Glutamatergic neuron (in vitro differentiated cells): ENCODE data around the gene VSIG10. TPM values are rescaled to one million over a fixed set of nuclear protein-coding genes. Genes with fewer than 3 reads are reported as not detected.

Source experiments
- DNase-seq: peaks from one replicate; pipeline ENCODE4 v3.0.0; 2022
- H3K27ac Mint-ChIP-seq: one replicate; pipeline ENCODE4 v1.8.0; 2020; ENCODE audit warnings: mild to moderate bottlenecking, mixed read lengths, inconsistent platforms; ENCODE audit not compliant: unreplicated experiment
- H3K27me3 Mint-ChIP-seq: one replicate; pipeline ENCODE4 v1.8.0; 2020; ENCODE audit warnings: mild to moderate bottlenecking, moderate library complexity, mixed read lengths, inconsistent platforms; ENCODE audit not compliant: unreplicated experiment
- H3K36me3 Mint-ChIP-seq: one replicate; pipeline ENCODE4 v1.8.0; 2020; ENCODE audit warnings: mild to moderate bottlenecking, mixed read lengths, inconsistent platforms; ENCODE audit not compliant: unreplicated experiment
- H3K4me1 Mint-ChIP-seq: one replicate; pipeline ENCODE4 v1.8.0; 2020; ENCODE audit warnings: mild to moderate bottlenecking, low read depth, mixed read lengths, inconsistent platforms; ENCODE audit not compliant: unreplicated experiment
- H3K4me3 Mint-ChIP-seq: one replicate; pipeline ENCODE4 v1.8.0; 2020; ENCODE audit warnings: mild to moderate bottlenecking, mixed read lengths, inconsistent platforms; ENCODE audit not compliant: unreplicated experiment
- H3K9me3 Mint-ChIP-seq: one replicate; pipeline ENCODE4 v1.8.0; 2020; ENCODE audit warnings: mild to moderate bottlenecking, moderate library complexity, mixed read lengths, inconsistent platforms; ENCODE audit not compliant: unreplicated experiment
- CTCF ChIP-seq: fragments of 200-600 bp; sonication (generic); IDR thresholded peaks from one replicate; pipeline ENCODE4 v1.5.0; 2021; ENCODE audit not compliant: partially characterized antibody, unreplicated experiment
- total RNA-seq: library from RNA; stranded (reverse); fragmentation: NEBNext Ultra II Directional; extraction: Animal tissue kit (Norgen Biotek cat#: 25700); gene quantifications from one replicate; pipeline ENCODE4 v1.2.1, GENCODE V29; 2021; ENCODE audit not compliant: unreplicated experiment

Gene VSIG10
- total RNA-seq, 1 donor from 2014 or later: 13.3 TPM

GRCh38 chr12:118145798-118146156 is 42.0 kb upstream of the VSIG10 start:
- peaks cover 6% of the 10 kb centered on the region for H3K4me1 Mint-ChIP-seq
- H3K27ac Mint-ChIP-seq: peak overlapping the region; percentile 45
- DNase-seq: no peak
- TF ChIP-seq CTCF: no peak
- H3K9me3 Mint-ChIP-seq: peaks cover 2% of the 10 kb centered on the region
- no peak overlapping the region for H3K4me3 Mint-ChIP-seq
- H3K27me3 Mint-ChIP-seq: peaks cover 3% of the 10 kb centered on the region
- no peaks in the 10 kb centered on the region for H3K36me3 Mint-ChIP-seq

- H3K27ac Mint-ChIP-seq: peak overlapping the region; percentile 45
- H3K4me3 Mint-ChIP-seq: no peak overlapping the region
- peaks cover 2% of the 10 kb centered on the region for H3K9me3 Mint-ChIP-seq
- no peak for DNase-seq
- peaks cover 6% of the 10 kb centered on the region for H3K4me1 Mint-ChIP-seq
- no peak for TF ChIP-seq CTCF
- peaks cover 3% of the 10 kb centered on the region for H3K27me3 Mint-ChIP-seq
- H3K36me3 Mint-ChIP-seq: no peaks in the 10 kb centered on the region
Measured at GRCh38 chr12:118145113-118145797, 41.4 kb upstream of the VSIG10 start.

- TF ChIP-seq CTCF: no peak
- Mint-ChIP-seq H3K4me3 (no peak overlapping the region), H3K36me3 (no peaks in the 10 kb centered on the region), H3K9me3 (peaks cover 2% of the 10 kb centered on the region), H3K27me3 (peaks cover 3% of the 10 kb centered on the region), H3K4me1 (peaks cover 6% of the 10 kb centered on the region), H3K27ac (no peak overlapping the region)
- no peak for DNase-seq
Measured at GRCh38 chr12:118144499-118144898, 40.7 kb upstream of the VSIG10 start.

- H3K4me1 Mint-ChIP-seq: peaks cover 8% of the 10 kb centered on the region
- no peak overlapping the region for H3K4me3 Mint-ChIP-seq
- no peak for DNase-seq
- H3K27me3 Mint-ChIP-seq: peaks cover 4% of the 10 kb centered on the region
- H3K9me3 Mint-ChIP-seq: peaks cover 4% of the 10 kb centered on the region
- TF ChIP-seq CTCF: no peak
- no peaks in the 10 kb centered on the region for H3K36me3 Mint-ChIP-seq
- no peak overlapping the region for H3K27ac Mint-ChIP-seq
Measured at GRCh38 chr12:118140825-118141224, 37.0 kb upstream of the VSIG10 start.

- no peak for DNase-seq
- Mint-ChIP-seq H3K4me1 (peaks cover 5% of the 10 kb centered on the region), H3K27me3 (peaks cover 4% of the 10 kb centered on the region), H3K9me3 (peaks cover 2% of the 10 kb centered on the region), H3K36me3 (no peaks in the 10 kb centered on the region), H3K4me3 (peak overlapping the region; percentile 95), H3K27ac (peak overlapping the region; percentile 63)
- TF ChIP-seq CTCF: no peak
Measured at GRCh38 chr12:118137148-118137678, 33.4 kb upstream of the VSIG10 start.
